IPS-18a (cell line): ENCODE measurements around the gene CLEC2A.
"Not testable (repeated sequence)": the region's sequence is repeated elsewhere in the genome, so short reads cannot be mapped to it uniquely, and the experiment has no call there.

Experiments
- H3K27ac ChIP-seq: one replicate; pipeline ENCODE4 v1.5.1; 2013; ENCODE audit warnings: low read length
- H3K27me3 ChIP-seq: one replicate; pipeline ENCODE4 v1.6.1; 2013; ENCODE audit warnings: mild to moderate bottlenecking, low read length; ENCODE audit not compliant: control insufficient read depth, insufficient read depth
- H3K36me3 ChIP-seq: one replicate; pipeline ENCODE4 v1.6.1; 2013; ENCODE audit warnings: low read depth, low read length; ENCODE audit not compliant: control insufficient read depth
- H3K4me1 ChIP-seq: one replicate; pipeline ENCODE4 v1.6.1; 2013; ENCODE audit warnings: low read depth, low read length; ENCODE audit not compliant: control insufficient read depth
- H3K4me3 ChIP-seq: one replicate; pipeline ENCODE4 v1.5.1; 2013; ENCODE audit warnings: low read length
- H3K9ac ChIP-seq: one replicate; pipeline ENCODE4 v1.6.1; 2013; ENCODE audit warnings: mild to moderate bottlenecking, low read length, moderate library complexity
- H3K9me3 ChIP-seq: one replicate; pipeline ENCODE4 v1.6.1; 2013; ENCODE audit warnings: low read depth, low read length; ENCODE audit not compliant: control insufficient read depth

Gene CLEC2A

DNA sequence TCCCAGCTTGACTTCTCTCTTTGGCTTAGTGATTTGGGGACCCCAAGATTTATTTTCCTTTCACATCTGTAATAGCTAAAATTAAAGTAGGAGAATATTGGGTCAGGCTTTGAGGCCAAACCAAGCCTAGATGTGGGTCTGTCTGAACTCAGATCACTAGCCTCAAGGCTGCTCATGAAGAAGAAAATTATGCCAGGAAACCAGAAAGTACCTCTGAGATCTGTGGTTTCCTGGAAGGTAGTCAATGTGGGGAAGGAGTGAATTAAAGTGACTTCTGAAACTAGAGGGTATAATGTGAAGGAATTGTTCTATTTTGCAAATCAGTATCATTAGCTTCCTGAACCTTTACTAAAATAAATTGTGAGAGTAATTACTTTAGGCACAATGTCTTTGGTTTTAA lies 25.7 kb upstream of the CLEC2A start:
- Histone ChIP-seq H3K27ac (no peak overlapping the region), H3K36me3 (no peaks in the 10 kb centered on the region), H3K9ac (no peak overlapping the region), H3K27me3 (no peaks in the 10 kb centered on the region), H3K4me1 (no peaks in the 10 kb centered on the region), H3K9me3 (no peaks in the 10 kb centered on the region), H3K4me3 (no peak overlapping the region)

DNA sequence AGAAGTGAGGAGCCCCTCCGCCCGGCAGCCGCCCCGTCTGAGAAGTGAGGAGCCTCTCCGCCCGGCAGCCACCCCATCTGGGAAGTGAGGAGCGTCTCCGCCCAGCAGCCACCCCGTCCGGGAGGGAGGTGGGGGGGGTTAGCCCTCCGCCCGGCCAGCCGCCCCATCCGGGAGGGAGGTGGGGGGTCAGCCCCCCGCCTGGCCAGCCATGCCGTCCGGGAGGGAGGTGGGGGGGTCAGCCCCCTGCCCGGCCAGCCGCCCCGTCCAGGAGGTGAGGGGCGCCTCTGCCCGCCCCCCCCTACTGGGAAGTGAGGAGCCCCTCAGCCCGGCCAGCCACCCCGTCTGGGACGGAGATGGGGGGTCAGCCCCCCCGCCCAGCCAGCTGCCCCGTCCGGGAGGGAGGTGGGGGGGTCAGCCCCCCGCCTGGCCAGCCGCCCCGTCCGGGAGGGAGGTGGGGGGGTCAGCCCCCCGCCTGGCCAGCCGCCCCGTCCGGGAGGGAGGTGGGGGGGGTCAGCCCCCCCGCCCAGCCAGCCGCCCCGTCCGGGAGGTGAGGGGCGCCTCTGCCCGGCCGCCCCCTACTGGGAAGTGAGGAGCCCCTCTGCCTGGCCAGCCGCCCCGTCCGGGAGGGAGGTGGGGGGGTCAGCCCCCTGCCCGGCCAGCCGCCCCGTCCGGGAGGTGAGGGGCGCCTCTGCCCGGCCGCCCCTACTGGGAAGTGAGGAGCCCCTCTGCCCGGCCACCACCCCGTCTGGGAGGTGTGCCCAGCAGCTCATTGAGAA lies 21.0 kb upstream of the CLEC2A start:
- not testable (repeated sequence) for H3K4me3 ChIP-seq, H3K4me1 ChIP-seq, H3K9me3 ChIP-seq, H3K27me3 ChIP-seq, H3K9ac ChIP-seq, H3K27ac ChIP-seq, H3K36me3 ChIP-seq

DNA sequence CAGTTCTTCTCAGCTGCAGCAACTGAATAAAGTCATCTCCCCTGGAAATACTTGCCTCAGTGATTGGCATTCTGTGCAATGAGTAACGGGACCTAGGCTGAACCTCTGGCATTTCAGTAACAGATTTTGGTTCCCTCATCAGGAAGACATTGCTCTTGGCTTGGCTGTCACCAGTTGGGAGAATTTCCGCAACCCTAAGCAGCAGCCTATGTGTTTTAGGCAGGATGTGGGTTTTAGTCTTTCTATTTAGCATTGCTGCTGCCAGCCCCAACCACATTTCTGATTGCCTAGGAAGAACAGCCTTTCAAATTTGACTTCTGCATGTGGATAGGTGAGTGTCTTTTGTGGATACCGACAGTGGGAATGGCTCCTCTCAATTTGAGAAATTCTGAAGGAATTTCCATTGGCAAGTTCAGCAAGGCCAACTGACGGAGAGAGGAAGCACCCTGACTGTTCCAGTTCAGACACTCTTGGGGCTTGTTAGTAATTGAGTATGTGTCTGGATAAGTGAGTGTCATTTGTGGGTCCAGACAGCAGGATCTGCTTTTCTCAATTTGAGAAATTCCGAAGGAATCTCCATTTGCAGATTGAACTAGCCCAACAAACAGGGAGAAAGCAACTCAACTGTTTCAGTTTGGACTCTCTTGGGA lies 19.0 kb upstream of the CLEC2A start:
- H3K36me3 ChIP-seq, result no peaks in the 10 kb centered on the region
- H3K4me1 ChIP-seq, result no peaks in the 10 kb centered on the region
- no peaks in the 10 kb centered on the region for H3K9me3 ChIP-seq
- H3K4me3 ChIP-seq, result no peak overlapping the region
- no peak overlapping the region for H3K27ac ChIP-seq
- H3K27me3 ChIP-seq, result no peaks in the 10 kb centered on the region
- H3K9ac ChIP-seq, result no peak overlapping the region

DNA sequence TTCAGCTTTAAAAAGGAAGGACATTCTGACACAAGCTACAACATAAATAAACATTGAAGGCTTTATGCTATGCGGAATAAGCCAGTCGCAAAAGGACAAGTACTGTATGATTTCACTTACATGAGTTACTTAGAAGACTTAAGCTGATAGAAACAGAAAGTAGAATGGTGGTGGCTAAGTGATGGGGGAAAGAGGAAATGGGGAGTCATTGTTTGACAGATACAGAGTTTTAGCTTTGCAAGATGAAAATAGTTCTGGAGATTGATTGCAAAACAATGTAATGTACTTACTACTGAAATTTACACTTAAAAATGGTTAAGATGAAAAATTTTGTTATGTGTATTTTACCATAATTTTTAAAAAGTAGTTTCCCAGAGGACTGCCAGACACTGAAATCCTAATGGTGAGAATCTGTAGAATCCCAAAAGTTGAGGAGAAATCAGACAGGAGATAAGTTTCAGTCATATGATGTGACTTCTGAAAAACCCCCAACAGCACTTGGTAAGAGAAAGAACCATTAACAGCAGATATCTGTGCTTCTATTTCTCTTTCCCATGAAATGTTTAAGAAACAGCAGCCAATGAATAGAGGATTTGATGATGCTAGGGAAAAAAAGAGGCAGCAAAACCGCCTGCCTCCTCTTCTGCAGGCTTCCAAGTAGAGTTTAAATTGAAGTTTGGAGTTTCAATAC lies 16.6 kb upstream of the CLEC2A start:
- Histone ChIP-seq H3K27me3 (no peaks in the 10 kb centered on the region), H3K9ac (no peak overlapping the region), H3K27ac (no peak overlapping the region), H3K9me3 (no peaks in the 10 kb centered on the region), H3K36me3 (no peaks in the 10 kb centered on the region), H3K4me1 (no peaks in the 10 kb centered on the region), H3K4me3 (no peak overlapping the region)

DNA sequence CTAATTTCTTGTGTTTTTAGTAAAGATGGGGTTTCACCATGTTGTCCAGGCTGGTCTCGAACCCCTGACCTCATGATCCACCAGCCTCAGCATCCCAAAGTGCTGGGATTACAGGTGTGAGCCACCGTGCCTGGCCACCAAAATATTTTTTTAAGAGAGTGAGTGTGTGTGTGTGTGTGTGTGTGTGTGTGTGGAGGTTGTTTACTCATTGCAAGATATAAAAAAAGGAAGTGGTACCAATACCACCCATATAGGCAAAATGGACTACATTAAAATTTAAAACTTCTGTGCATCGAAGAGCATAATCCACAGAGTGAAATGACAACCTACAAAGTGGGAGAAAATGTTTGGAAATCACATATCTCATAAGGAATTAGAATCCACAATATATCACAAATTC lies 15.5 kb upstream of the CLEC2A start:
- Histone ChIP-seq H3K27me3 (no peaks in the 10 kb centered on the region), H3K27ac (no peak overlapping the region), H3K4me3 (no peak overlapping the region), H3K9me3 (no peaks in the 10 kb centered on the region), H3K9ac (no peak overlapping the region), H3K36me3 (no peaks in the 10 kb centered on the region), H3K4me1 (no peaks in the 10 kb centered on the region)

DNA sequence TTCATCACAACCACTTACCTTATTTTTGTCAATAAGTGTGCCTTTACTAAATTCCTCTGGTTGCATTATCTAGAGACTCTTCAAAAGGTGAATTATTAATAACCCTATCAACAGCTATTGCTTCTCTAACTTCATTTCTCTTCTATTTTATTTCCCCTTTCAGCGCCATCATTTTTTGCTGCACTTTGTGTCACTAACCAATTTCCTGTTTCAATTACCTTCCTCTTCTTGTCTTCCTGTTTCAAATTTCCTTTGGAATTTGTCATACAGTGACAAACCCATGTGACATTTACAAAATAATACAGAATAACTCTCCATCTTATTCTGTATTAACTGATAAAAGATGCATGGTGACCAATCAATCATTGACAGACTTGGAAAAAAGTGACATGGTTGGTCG lies 12.2 kb upstream of the CLEC2A start:
- H3K36me3 ChIP-seq, result no peaks in the 10 kb centered on the region
- no peak overlapping the region for H3K27ac ChIP-seq
- H3K4me3 ChIP-seq, result no peak overlapping the region
- H3K9me3 ChIP-seq, result no peaks in the 10 kb centered on the region
- no peak overlapping the region for H3K9ac ChIP-seq
- no peaks in the 10 kb centered on the region for H3K4me1 ChIP-seq
- H3K27me3 ChIP-seq, result no peaks in the 10 kb centered on the region

DNA sequence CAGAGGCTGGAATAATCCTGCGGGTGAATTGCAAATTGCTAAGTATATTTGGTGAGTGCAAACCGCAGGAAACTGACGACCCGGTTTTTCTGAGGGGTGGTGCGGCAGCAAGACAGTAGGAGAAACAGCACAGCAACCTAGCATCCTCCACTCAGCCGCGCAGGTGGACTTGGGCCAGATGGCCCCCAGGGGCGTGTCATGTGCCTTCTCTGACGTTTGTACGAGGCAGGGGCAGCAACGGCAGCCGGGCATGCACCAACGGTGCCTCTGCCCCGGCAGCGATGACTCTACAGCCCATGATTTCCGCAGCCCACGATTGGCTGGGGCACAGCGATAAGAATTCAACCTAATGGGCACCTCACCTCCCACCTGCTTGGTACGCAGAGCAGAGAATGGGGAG lies 11.1 kb upstream of the CLEC2A start:
- H3K36me3 ChIP-seq, result no peaks in the 10 kb centered on the region
- no peak overlapping the region for H3K4me3 ChIP-seq
- no peaks in the 10 kb centered on the region for H3K27me3 ChIP-seq
- H3K9ac ChIP-seq, result no peak overlapping the region
- no peaks in the 10 kb centered on the region for H3K9me3 ChIP-seq
- no peak overlapping the region for H3K27ac ChIP-seq
- H3K4me1 ChIP-seq, result no peaks in the 10 kb centered on the region

DNA sequence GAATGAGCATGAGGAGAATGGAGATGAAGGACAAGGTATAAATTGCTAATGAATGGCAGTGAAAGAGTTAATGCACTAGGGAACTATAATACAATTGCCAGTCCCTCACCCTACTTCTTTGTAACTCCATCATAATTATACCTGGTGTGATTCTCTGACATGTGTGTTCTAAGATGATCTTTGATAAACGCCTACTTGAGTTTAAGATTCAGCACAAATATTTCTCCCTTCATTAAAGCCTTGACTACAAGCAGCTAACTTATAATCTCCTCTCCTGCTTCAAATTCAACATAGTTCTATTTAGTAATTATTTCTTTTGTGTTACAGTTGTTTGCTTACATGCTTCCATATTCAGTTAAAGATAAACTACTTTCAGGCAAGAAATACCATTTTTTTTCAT lies 9.7 kb upstream of the CLEC2A start:
- H3K9me3 ChIP-seq, result no peaks in the 10 kb centered on the region
- no peak overlapping the region for H3K4me3 ChIP-seq
- H3K36me3 ChIP-seq, result no peaks in the 10 kb centered on the region
- H3K27ac ChIP-seq, result no peak overlapping the region
- H3K4me1 ChIP-seq, result no peaks in the 10 kb centered on the region
- H3K27me3 ChIP-seq, result no peaks in the 10 kb centered on the region
- H3K9ac ChIP-seq, result no peak overlapping the region

DNA sequence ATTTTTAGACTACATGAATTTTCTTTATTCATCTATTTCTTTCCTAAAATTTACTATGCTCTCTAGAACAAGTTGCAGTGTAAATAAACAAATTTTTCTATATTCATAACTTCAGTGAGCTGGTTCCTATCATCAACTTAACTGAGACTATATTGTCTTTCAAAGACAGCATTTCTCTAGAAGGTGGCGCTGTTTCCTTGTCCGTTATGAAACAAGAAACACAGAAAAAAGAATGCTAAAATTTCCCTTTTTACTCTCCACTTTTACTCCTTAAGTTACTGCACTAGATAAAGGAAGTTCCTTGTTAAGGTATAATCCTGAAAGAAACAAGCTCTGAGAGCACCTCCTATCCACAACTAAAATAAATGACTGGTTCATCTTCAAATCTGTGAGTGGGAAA lies 8.2 kb upstream of the CLEC2A start:
- H3K27ac ChIP-seq, result no peak overlapping the region
- H3K27me3 ChIP-seq, result no peaks in the 10 kb centered on the region
- no peak overlapping the region for H3K4me3 ChIP-seq
- H3K4me1 ChIP-seq, result no peaks in the 10 kb centered on the region
- no peaks in the 10 kb centered on the region for H3K9me3 ChIP-seq
- no peak overlapping the region for H3K9ac ChIP-seq
- H3K36me3 ChIP-seq, result no peaks in the 10 kb centered on the region

DNA sequence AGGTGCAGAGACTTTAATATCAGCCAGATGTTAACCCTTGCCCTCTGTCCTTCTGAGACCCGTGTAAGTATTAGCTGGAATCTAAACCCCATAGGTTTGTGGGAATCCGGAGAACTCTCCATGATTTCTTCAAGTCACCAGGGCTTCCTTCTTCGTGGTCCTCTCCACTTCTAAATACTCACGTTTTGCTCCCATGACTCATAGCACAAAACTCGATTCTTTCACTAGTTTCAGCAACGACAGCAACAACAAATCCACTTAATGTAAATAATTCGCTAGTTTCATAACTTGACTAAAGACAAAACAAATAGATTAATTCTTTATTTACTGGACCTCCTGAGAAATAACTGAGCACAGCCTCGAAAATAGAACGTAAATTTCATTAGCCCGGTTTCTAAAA lies 4.4 kb upstream of the CLEC2A start:
- no peaks in the 10 kb centered on the region for H3K4me1 ChIP-seq
- H3K9me3 ChIP-seq, result no peaks in the 10 kb centered on the region
- H3K27me3 ChIP-seq, result no peaks in the 10 kb centered on the region
- H3K36me3 ChIP-seq, result no peaks in the 10 kb centered on the region
- H3K27ac ChIP-seq, result no peak overlapping the region
- no peak overlapping the region for H3K4me3 ChIP-seq
- H3K9ac ChIP-seq, result no peak overlapping the region

DNA sequence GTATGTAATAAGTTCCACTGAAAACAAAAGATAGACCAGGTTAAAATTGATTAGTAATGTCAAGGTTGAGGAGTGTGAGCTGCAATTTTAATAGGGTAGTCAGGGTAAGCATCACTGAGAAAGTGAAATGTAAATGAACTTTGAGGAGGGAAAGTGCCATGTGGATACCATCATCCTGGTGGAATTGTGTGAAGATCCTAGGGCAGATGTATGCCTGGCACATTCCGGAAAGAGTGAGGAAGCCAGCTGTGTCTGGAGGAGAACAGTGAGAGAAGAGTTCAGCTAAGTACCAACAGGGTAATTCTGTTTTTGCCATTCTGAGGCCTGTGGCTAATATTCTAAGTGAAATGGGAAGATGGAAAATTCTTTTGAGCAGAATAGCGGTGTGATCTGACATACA lies 2.9 kb upstream of the CLEC2A start:
- no peaks in the 10 kb centered on the region for H3K9me3 ChIP-seq
- no peak overlapping the region for H3K27ac ChIP-seq
- H3K4me1 ChIP-seq, result no peaks in the 10 kb centered on the region
- no peaks in the 10 kb centered on the region for H3K36me3 ChIP-seq
- no peak overlapping the region for H3K4me3 ChIP-seq
- H3K27me3 ChIP-seq, result no peaks in the 10 kb centered on the region
- H3K9ac ChIP-seq, result no peak overlapping the region

DNA sequence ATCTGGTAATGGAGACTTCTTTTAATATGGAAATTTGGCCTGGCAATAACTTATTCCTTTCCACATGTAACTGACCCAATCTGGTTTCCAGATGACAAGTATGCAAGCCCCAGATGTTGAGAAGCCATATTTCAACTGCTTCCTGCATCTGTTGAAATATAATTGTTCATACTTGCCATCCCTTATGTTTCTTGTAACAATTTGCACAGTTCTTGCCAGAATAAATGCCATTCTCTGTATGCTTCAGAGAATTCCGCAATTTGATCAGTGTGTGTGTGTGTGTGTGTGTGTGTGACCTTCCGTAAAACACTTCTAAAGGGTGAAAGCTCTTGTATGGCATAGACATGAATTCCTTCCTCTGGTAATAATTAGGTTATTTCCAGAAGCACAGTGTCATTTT lies 1.8 kb upstream of the CLEC2A start:
- no peak overlapping the region for H3K4me3 ChIP-seq
- H3K36me3 ChIP-seq, result no peaks in the 10 kb centered on the region
- H3K27ac ChIP-seq, result no peak overlapping the region
- H3K4me1 ChIP-seq, result no peaks in the 10 kb centered on the region
- H3K9ac ChIP-seq, result no peak overlapping the region
- H3K27me3 ChIP-seq, result no peaks in the 10 kb centered on the region
- no peaks in the 10 kb centered on the region for H3K9me3 ChIP-seq
